ENCODE measurements around the gene LRFN3. TPM values are rescaled to one million over a fixed set of nuclear protein-coding genes. Genes with fewer than 3 reads are reported as not detected.
A peak's percentile ranks its signal among the peaks of the same experiment; 100 is the strongest.

Gene LRFN3
- total and polyA plus RNA-seq, 2 donors (not counting 1 experiment from before 2014, with no cell fraction given), result 2.2 to 2.6 TPM

DNA sequence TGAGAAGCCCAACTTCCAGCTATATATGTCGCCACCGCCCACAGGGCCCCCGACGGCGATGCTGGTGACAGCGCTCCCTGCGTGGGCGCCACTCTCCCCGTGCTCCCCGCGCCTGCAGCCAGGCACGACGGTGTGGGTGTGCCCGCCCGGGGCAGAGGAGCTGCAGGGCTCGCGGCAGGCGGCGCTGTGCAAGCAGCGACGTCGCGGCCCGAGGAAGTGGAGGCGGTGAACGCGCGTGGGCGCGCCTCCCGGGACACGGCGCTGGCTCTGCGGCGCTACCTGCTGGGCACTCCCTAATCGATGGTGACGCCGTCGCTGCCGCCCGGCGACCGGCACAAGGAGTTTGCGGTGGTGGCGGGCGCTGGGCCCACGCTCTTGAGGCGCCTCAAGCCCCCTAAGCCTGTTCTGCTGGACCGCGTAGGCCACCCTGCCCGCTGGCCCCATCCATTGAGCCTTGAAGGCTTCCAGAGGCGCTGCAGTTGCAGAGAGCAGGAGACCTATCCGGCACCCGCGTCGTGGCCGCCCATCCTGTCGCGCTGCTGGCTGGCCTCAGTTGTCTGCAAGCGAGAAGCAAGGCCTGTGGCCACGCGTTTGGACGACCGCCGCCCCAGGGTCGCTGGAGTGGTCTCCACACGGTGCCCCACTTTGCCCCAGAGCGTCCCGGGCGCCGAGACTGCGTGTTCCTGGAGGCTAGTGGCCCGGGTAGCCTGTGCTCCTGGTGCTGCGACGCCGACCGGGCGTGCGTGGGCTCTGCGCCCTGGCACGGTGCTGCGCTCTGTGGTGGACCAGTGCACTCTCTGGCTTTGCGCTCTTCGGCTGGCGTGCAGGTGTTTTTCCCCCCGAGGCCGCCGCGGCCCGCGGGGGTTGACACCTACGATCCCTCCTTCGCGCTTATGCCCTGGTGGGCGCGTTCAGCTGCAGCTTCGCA, 23.1 kb downstream of the LRFN3 start:
- Histone ChIP-seq H3K36me3 (ENCODE audit: control insufficient read depth, insufficient read depth, low read length) (no peaks in the 10 kb centered on the region), H2AFZ (ENCODE audit: low read length) (no peak overlapping the region), H3K27ac (ENCODE audit: insufficient read depth, low read length) (no peak overlapping the region), H3K4me1 (ENCODE audit: control insufficient read depth, extremely low read depth, insufficient read depth, low read length) (no peaks in the 10 kb centered on the region), H4K20me1 (ENCODE audit: control insufficient read depth, extremely low read depth, insufficient read depth, low read length) (no peaks in the 10 kb centered on the region), H3K27me3 (ENCODE audit: control insufficient read depth, insufficient read depth, low read length) (peaks cover 26% of the 10 kb centered on the region), H3K9me3 (ENCODE audit: control insufficient read depth, insufficient read depth, low read depth, low read length) (no peaks in the 10 kb centered on the region), H3K79me2 (ENCODE audit: control insufficient read depth, insufficient read depth, low read length) (no peaks in the 10 kb centered on the region), H3K9ac (ENCODE audit: insufficient read depth, low read length) (no peak overlapping the region), H3K4me2 (ENCODE audit: extremely low read depth, insufficient read depth, low read length) (no peak overlapping the region), H3K4me3 (replicated peaks in 1 of 4; ENCODE audit: control extremely low read depth in 1 of 4, insufficient read depth in 1 of 4, low read depth in 3 of 4, low read length in 4 of 4) (no peak overlapping the region)
- no peak for DNase-seq (ENCODE audit: low read depth in 2 of 2)
- no peak for TF ChIP-seq EZH2 (IDR thresholded peaks at IDR 0.05; ENCODE audit: low read length, missing control alignments)
- TF ChIP-seq, protein P1, sequence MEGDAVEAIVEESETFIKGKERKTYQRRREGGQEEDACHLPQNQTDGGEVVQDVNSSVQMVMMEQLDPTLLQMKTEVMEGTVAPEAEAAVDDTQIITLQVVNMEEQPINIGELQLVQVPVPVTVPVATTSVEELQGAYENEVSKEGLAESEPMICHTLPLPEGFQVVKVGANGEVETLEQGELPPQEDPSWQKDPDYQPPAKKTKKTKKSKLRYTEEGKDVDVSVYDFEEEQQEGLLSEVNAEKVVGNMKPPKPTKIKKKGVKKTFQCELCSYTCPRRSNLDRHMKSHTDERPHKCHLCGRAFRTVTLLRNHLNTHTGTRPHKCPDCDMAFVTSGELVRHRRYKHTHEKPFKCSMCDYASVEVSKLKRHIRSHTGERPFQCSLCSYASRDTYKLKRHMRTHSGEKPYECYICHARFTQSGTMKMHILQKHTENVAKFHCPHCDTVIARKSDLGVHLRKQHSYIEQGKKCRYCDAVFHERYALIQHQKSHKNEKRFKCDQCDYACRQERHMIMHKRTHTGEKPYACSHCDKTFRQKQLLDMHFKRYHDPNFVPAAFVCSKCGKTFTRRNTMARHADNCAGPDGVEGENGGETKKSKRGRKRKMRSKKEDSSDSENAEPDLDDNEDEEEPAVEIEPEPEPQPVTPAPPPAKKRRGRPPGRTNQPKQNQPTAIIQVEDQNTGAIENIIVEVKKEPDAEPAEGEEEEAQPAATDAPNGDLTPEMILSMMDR (conservative IDR thresholded peaks at IDR 0.05 in 1 of 2, IDR thresholded peaks at IDR 0.05 in 1 of 2; ENCODE audit: low read depth in 1 of 2, low read length in 2 of 2), result peak; percentile 7 to 12

DNA sequence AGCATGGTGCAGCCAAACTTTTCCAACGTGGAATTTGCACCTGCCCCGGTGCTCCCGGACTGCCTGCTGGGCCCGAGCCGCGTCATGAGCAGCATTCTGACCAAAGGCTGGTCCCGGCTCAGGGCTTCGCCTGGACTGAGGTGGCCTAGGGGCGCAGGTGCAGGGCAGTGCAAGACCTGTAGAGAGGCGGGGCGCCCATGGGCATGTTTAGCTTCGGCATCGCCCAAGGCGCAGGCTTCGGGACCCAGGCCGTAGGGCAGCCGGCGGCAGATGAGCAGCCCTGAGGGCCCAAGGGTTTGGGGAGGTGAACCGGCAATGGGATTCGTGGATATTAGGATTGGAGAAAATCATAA, 23.8 kb downstream of the LRFN3 start:
- DNase-seq (ENCODE audit: low read depth in 2 of 2), result no peak
- H3K4me2 ChIP-seq (ENCODE audit: extremely low read depth, insufficient read depth, low read length), result no peak overlapping the region
- TF ChIP-seq, protein P1 (conservative IDR thresholded peaks at IDR 0.05 in 1 of 2, IDR thresholded peaks at IDR 0.05 in 1 of 2; ENCODE audit: low read depth in 1 of 2, low read length in 2 of 2), result no peak
- TF ChIP-seq EZH2 (IDR thresholded peaks at IDR 0.05; ENCODE audit: low read length, missing control alignments), result no peak

DNA sequence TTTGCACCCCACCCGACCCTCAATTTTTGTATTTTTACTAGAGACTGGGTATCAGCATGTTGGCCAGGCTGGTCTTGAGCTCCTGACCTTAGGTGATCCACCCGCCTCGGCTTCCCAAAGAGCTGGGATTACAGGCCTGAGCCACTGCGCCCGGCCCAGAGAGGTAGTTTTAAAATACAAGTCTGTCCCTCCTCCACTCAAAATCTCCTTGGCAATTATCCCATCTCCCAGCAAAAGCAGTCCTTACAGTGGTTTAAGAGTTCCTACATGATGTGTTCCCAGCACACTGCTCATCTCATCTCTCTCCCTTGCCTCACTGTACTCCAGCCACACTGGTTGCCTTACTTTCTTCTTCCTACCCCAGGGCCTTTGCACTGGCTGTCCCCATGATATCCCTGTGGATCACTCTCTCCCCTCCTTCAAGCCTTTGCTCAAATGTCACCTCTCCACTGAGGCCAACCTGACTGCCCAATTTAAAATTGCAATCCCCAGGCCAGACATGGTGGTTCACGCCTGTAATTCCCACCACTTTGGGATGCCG, 24.3 kb downstream of the LRFN3 start:
- H3K9ac ChIP-seq (ENCODE audit: insufficient read depth, low read length), result no peak overlapping the region
- H3K9me3 ChIP-seq (ENCODE audit: control insufficient read depth, insufficient read depth, low read depth, low read length), result no peaks in the 10 kb centered on the region
- no peak overlapping the region for H3K27ac ChIP-seq (ENCODE audit: insufficient read depth, low read length)
- peaks cover 26% of the 10 kb centered on the region for H3K27me3 ChIP-seq (ENCODE audit: control insufficient read depth, insufficient read depth, low read length)
- H4K20me1 ChIP-seq (ENCODE audit: control insufficient read depth, extremely low read depth, insufficient read depth, low read length), result no peaks in the 10 kb centered on the region
- H3K4me3 ChIP-seq (replicated peaks in 1 of 4; ENCODE audit: control extremely low read depth in 1 of 4, insufficient read depth in 1 of 4, low read depth in 3 of 4, low read length in 4 of 4), result no peak overlapping the region
- H3K79me2 ChIP-seq (ENCODE audit: control insufficient read depth, insufficient read depth, low read length), result no peaks in the 10 kb centered on the region
- no peak overlapping the region for H3K4me2 ChIP-seq (ENCODE audit: extremely low read depth, insufficient read depth, low read length)
- no peaks in the 10 kb centered on the region for H3K4me1 ChIP-seq (ENCODE audit: control insufficient read depth, extremely low read depth, insufficient read depth, low read length)
- no peak for DNase-seq (ENCODE audit: low read depth in 2 of 2)
- no peaks in the 10 kb centered on the region for H3K36me3 ChIP-seq (ENCODE audit: control insufficient read depth, insufficient read depth, low read length)
- H2AFZ ChIP-seq (ENCODE audit: low read length), result no peak overlapping the region
- TF ChIP-seq, protein P1 (conservative IDR thresholded peaks at IDR 0.05 in 1 of 2, IDR thresholded peaks at IDR 0.05 in 1 of 2; ENCODE audit: low read depth in 1 of 2, low read length in 2 of 2), result no peak
- no peak for TF ChIP-seq EZH2 (IDR thresholded peaks at IDR 0.05; ENCODE audit: low read length, missing control alignments)

More for the DNA sequence above, 23.8 kb downstream of the LRFN3 start:
- Histone ChIP-seq H3K79me2 (ENCODE audit: control insufficient read depth, insufficient read depth, low read length) (no peaks in the 10 kb centered on the region), H3K27ac (ENCODE audit: insufficient read depth, low read length) (no peak overlapping the region), H4K20me1 (ENCODE audit: control insufficient read depth, extremely low read depth, insufficient read depth, low read length) (no peaks in the 10 kb centered on the region), H3K9ac (ENCODE audit: insufficient read depth, low read length) (no peak overlapping the region), H3K27me3 (ENCODE audit: control insufficient read depth, insufficient read depth, low read length) (peaks cover 26% of the 10 kb centered on the region), H3K4me1 (ENCODE audit: control insufficient read depth, extremely low read depth, insufficient read depth, low read length) (no peaks in the 10 kb centered on the region), H3K4me3 (replicated peaks in 1 of 4; ENCODE audit: control extremely low read depth in 1 of 4, insufficient read depth in 1 of 4, low read depth in 3 of 4, low read length in 4 of 4) (no peak overlapping the region), H3K36me3 (ENCODE audit: control insufficient read depth, insufficient read depth, low read length) (no peaks in the 10 kb centered on the region), H2AFZ (ENCODE audit: low read length) (no peak overlapping the region), H3K9me3 (ENCODE audit: control insufficient read depth, insufficient read depth, low read depth, low read length) (no peaks in the 10 kb centered on the region)

Measured in fibroblast of lung (primary cell).